ENCODE measurements around the gene SYNM.
"Not testable (repeated sequence)": the region's sequence is repeated elsewhere in the genome, so short reads cannot be mapped to it uniquely, and the experiment has no call there.

The SYNM gene

GRCh38 chr15:99104788-99105513 is at the start of gene SYNM:
SYNM (plus strand) TSS chr15:99105080; CDS start chr15:99105200, 120 bp downstream.
- DNase-seq: peak; percentile 39

GRCh38 chr15:99055555-99056134 is 49.2 kb upstream of the SYNM start:
- DNase-seq: no peak

GRCh38 chr15:99057020-99057419 is 47.9 kb upstream of the SYNM start:
- no peak for DNase-seq

- no peak for DNase-seq
Measured at GRCh38 chr15:99057697-99058420, 47.0 kb upstream of the SYNM start.

DNA sequence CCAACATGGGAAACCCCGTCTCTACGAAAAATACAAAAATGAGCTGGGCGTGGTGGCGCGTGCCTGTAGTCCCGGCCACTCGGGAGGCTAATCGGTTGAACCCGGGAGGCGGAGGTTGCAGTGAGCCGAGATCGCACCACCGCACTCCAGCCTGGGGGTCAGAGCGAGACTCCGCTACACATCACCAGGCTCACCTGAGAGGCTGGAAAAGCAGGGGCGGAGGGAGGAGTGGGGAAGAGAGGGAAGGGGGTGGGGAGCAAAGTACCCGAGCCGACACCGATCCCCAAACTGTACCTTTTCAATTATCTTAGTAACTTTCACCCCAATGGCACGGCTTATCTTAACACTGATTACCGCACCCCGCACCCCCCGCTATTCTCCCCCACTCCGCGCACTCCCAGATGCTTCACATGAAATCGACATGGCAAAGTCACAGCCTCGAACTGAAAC is 46.4 kb upstream of the SYNM start:
- DNase-seq: peak; percentile 6

DNA sequence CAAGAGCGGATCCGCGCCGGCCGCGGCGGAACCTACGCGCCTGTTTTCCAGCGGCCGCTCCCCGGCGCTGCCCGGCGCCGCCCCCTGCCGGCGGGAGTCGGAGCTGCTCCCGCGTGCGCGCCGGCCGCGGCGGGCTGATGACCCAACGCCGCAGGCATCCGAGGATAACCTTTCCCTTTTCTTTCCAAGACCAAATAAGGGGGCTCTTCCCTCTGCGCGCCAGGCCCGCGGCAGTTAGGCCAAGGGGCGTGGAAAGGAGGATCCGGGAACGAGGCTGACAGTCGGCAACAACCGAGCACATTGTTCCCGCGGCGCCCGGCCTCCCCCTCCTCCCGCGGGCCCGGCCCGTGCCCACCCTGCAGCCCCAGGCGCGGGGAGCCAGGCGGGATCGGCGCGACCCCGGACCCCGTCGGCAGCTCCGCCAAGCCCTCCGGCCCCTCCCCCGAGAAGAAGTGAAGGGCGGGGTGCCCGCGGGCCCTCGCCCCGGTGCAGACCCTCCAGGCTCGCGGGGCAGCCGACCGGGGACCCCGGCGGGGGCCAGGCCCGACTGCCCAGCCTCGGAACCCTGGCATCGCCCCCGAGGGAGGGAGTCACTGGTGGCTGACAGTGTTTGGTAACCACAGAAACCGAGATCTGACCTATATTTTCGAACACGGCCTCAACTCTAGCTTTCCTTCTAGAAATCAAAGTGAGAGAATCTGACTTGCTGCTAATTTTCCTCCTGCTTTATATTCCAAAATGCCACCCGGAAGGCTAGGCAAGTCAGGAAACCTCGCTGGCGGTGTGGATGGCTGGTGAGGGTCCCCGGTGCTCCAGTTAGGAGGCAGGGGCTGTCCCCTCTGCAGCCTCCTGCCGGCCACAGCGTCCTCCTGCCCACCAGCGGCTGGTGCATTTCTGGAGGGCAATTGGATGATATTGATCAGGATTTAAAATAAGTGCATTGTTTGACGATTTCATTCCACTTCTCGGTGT is 45.6 kb upstream of the SYNM start:
- DNase-seq: no peak

DNA sequence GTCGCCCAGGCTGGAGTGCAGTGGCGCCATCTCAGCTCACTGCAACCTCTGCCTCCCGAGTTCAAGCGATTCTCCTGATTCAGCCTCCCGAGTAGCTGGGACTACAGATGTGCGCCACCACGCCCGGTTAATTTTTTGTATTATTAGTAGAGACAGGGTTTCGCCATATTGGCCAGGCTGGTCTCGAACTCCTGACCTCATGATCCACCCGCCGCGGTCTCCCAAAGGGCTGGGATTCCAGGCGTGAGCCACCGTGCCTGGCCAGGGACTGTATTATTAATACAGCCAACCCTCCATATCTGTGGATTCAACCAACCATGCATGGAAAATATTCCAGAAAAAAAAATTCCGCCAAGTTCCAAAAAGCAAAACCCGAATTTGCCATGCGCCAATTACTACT is 44.7 kb upstream of the SYNM start:
- DNase-seq: not testable (repeated sequence)

GRCh38 chr15:99062226-99062625 is 42.7 kb upstream of the SYNM start:
- DNase-seq: no peak

GRCh38 chr15:99068186-99068585 is 36.7 kb upstream of the SYNM start:
- no peak for DNase-seq

DNA sequence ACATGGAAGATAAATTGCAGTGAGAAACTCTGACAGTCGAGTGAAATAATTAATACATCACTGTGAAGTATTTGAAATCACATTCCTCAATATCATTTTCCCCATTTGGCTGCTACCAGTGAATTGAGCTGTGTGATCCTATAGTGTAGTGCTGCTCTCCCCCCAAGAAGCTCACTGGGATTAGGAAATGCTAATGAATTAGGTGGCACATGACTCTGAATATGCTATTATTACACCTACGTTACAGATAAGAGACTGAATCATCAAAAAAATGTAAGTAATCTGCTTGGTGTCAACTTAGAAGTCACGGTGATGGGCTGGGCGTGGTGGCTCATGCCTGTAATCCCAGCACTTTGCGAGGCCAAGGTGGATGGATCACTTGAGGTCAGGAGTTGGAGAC is 34.7 kb upstream of the SYNM start:
- no peak for DNase-seq

GRCh38 chr15:99071091-99071680 is 33.7 kb upstream of the SYNM start:
- no peak for DNase-seq

- no peak for DNase-seq
Measured at GRCh38 chr15:99073008-99073717, 31.7 kb upstream of the SYNM start.

- DNase-seq: no peak
Measured at GRCh38 chr15:99074446-99074845, 30.4 kb upstream of the SYNM start.

GRCh38 chr15:99075059-99075652 is 29.7 kb upstream of the SYNM start:
- DNase-seq: not testable (repeated sequence)

- no peak for DNase-seq
Measured at GRCh38 chr15:99076109-99076508, 28.8 kb upstream of the SYNM start.

DNA sequence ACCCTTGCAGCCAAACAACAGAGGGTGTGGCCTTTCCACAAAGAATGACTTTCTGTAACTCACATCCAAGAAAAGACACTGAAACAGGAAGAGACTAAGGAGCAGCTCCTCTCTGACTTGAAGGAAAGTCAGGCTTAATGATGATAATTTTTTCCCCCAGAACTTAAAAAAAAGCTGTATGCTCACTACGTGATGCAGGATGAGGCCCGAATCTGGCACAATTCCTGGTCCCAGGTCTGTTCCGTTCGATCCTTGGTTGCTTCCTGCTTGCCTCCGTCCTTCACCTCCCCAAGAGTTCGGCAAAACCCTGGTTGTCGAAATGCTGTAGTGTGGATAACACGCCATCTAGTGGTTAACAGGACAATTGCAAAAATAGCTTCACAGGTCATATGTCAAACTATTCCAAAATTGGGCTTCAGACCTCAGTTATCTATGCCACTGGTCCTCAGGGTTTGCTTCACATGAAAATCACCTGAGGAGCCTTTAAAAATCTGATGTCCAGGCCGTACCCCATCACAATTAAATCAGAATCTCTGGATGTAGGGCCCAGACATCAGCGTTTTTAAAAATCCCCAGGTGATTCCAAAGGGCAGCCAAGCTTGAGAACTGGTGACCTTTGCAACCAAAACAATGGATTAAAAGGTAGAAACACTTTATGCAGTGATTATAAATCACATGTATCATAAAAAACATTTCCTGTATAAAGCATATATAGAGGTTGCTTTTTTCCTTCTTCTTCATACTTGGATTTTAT is 28.1 kb upstream of the SYNM start:
- DNase-seq: peak; percentile 66

GRCh38 chr15:99082798-99083197 is 22.1 kb upstream of the SYNM start:
- no peak for DNase-seq

DNA sequence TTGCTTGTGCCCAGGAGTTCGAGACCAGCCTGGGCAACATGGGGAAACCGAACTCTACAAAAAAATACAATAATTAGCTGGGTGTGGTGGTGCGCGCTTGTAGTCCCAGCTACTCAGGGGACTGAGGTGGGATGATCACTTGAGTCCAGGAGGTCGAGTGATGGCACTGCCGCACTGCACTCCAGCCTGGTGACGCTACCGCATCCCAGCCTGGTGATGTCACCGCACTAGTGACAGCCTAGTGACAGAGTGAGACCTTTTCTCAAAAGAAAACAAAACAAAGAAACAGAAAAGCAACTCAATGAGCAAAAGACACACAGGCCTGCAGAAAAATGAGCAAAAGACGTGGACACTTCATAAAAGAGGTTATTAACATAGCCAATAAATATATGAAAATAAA is 19.9 kb upstream of the SYNM start:
- no peak for DNase-seq

DNA sequence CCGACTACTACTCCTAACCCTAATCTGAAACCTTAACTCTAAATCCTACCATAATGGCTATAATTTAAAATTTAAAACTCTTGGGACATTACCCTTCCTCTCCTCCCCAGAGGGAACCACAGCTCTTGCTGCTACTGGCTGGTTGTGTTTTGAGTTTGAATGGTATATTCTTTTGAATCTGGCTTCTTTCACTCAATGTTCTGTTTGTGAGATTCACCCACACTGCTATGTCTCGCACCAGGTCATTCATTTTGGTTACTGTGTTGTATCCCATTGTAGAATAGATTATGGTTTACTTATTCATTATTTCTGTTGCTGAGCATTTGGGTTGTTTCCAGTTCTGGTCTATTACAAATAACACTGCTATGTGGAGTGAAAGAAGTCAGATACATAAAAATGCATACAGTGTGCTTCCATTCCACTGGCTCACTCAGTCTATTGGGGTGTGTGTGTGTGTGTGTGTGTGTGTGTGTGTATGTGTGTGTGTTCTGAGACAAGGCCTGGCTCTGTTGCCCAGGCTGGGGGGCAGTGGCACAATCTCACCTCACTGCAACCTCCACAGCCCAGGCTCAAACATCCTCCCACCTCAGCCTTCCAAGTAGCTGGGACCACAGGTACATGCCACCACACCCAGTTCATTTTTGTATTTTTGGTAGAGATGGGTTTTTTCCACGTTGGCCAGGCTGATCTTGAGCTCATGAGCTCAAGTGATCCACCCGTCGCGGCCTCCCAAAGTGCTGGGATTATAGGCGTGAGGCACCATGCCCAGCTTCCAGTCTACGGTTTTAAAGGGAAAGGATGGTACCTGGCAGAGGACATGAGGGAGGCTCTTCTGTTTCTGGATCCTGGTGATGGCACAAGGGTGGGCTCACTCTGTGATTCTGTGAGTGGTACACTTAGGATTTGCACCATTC is 19.2 kb upstream of the SYNM start:
- no peak for DNase-seq

DNA sequence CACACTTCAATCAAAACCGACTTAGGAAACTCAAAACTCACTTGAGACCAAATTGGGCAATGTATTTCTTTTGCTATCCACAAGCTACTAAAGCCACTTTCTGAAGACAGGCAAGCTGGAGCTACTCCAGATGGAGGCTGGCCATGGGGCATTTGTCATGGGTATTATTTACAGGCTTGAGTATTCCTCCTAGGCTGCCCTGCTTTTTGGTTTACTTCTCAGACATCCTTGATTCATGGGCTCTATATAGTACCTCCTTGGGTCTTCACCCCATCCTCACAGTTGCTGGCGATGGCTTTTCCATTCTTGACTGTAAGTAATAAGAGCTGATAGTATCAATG is 18.6 kb upstream of the SYNM start:
- no peak for DNase-seq
